HG03045 (cell line): ENCODE measurements around the gene ELP6.
"Not testable (repeated sequence)": the region's sequence is repeated elsewhere in the genome, so short reads cannot be mapped to it uniquely, and the experiment has no call there.

ENCODE experiments used
- ATAC-seq: cut with Tn5 transposase; IDR thresholded peaks from one replicate; pipeline ENCODE4 v1.9.1; 2021; ENCODE audit warnings: mild to moderate bottlenecking, moderate library complexity; ENCODE audit not compliant: unreplicated experiment

ELP6 gene

DNA sequence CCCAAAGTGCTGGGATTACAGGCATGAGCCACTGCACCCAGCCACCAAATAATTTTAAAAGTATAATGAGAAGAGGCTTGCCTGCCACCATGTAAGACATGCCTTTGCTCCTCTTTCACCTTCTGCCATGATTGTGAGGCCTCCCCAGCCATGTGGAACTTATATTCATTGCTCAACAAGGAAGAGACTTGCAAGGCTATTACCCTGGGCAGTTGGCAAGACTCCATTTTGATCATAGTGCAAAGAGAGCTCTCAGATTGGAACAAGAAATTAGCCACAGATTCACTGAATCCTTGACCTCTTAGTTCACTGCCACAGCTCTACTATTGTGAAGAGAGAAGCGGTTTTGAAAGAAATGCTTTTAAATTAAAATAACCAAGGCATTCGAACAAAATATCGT, 43.9 kb downstream of the ELP6 start:
- ATAC-seq: no peak

DNA sequence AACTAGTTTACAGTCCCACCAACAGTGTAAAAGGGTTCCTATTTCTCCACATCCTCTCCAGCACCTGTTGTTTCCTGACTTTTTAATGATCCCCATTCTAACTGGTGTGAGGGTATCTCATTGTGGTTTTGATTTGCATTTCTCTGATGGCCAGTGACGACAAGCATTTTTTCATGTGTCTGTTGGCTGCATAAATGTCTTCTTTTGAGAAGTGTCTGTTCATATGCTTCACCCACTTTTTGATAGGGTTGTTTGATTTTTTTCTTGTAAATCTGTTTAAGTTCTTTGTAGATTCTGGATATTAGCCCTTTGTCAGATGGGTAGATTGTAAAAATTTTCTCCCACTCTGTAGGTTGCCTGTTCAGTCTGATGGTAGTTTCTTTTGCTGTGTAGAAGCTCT, 45.2 kb downstream of the ELP6 start:
- not testable (repeated sequence) for ATAC-seq

DNA sequence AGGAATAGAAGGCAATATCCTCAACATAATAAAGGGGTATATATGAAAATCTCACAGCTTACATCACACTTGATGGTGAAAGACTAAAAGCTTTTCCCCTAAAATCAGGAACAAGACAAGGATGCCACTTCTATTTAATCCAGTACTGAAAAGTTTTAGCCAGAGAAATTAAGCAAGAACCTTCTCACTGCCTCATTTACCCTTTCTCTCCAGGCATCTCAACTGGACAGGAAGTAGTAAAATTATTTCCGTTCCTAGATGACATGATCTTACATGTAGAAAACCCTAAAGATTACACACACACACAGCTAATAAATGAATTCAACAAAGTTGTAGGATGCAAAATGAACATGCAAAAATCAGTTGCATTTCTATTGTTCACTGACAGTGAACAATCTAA, 48.9 kb downstream of the ELP6 start:
- ATAC-seq: no peak

DNA sequence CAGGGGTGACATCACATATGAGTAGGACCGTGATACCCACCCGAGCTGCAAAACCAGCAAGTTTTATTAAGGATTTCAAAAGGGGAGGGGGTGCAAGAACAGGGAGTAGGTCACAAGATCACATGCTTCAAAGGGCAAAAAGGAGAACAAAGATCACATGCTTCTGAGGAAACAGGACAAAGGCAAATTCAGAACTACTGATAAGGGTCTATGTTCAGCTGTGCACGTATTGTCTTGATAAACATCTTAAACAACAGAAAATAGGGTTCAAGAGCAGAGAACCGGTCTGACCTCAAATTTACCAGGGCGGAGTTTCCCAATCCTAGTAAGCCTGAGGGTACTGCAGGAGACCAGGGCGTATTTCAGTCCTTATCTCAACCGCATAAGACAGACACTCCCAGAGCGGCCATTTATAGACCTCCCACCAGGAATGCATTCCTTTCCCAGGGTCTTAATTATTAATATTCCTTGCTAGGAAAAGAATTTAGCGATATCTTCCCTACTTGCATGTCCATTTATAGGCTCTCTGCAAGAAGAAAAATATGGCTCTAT, 53.9 kb downstream of the ELP6 start:
- ATAC-seq: not testable (repeated sequence)

DNA sequence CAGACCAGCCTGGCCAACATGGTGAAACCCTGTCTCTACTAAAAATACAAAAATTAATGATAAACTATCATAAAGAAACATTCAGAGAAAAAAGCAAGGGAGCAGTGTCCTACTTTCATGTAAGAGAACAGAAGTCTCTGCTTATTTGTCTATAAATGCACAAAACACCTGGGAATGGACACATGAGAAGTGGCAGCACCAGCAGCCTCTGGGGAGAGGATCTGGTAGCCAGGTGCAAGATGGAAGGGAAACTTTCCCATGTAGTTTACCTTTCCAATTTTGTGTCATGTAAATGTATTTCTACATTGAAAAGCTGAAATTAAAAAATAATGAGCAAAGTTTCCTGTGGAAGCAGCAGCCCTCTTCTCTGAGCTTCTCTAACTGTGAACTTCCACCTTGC, 56.5 kb downstream of the ELP6 start:
- no peak for ATAC-seq

DNA sequence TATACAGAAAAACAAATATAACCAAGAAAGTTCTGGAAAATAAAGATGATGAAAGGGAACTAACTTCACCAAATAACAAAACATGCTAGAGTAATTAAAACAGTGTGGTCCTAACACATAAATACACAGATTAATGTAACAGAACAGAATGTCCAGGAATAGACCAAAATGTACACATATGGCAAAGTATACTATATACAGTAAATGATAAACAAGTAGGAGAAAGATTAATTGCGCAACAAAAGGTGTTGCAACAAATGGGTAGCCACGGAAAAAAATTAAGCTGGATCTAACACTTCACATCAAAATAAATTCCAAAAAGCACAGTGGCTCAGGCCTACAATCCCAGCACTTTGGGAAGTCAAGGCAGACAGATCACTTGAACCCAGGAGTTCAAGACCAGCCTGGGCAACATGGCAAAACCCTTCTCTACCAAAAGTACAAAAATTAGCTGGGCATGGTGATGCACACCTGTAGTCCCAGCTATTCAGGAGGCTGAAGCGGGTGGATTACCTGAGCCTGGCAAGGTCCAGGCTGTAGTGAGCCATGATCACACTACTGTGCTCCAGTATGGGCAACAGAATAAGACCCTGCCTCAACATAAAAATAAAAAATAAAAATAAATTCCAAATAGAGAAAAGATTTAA, 57.6 kb downstream of the ELP6 start:
- ATAC-seq: no peak

DNA sequence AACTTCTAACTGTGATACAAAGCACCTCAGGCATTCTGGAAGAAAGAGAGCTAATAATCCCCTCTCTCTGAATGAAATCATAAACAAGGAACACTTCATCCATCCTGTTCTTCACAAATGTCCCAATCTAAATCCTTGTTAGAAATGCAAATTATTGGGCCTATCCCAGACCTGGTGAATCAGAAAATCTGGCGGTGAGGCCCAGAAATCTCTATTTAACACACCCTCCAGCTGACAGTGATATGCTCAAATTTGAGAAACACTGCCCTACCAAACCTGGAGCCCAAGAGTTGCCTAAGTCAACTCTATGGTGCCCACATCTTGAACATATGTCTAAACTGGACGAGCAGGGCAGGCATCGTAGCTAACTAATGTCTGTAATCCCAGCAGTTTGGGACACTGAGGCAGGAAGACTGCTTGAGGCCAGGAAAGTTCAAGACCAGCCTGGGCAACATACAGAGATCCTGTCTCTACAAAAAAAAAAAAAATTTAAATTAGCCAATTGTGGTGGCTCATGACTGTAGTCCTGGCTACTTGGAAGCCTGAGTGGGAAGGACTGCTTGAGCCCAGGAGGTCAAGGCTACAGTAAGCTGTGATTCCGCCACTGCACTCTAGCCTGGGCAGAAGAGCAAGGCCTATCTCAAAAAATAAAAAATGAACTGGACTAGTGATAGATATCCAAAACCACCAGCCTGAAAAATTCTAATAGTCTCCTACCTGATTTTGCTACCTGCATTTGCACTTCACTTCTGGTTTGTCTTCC, 60.9 kb downstream of the ELP6 start:
- ATAC-seq: no peak
